ENCODE measurements around the gene DLGAP1.

Gene DLGAP1

DNA sequence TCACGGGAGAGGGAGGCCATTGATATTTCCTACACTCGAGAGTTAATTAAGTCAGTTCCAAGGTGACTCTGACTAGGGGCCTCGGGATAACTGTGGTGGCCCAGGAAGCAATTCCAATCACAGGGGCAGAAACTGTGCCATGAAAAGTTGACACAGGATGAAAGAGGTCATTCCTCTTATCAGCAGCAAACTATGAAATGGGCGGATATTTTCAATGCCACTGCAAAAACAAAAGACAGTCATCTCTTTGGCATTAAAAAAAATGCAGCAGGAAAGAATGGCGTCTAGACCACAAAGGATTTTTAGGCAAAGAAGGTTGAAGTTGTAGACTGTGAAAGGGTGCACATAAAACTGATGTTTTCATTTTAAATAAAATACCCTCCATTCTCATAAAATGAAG, 955.1 kb downstream of the DLGAP1 start (continued):
- TF ChIP-seq, protein P1, sequence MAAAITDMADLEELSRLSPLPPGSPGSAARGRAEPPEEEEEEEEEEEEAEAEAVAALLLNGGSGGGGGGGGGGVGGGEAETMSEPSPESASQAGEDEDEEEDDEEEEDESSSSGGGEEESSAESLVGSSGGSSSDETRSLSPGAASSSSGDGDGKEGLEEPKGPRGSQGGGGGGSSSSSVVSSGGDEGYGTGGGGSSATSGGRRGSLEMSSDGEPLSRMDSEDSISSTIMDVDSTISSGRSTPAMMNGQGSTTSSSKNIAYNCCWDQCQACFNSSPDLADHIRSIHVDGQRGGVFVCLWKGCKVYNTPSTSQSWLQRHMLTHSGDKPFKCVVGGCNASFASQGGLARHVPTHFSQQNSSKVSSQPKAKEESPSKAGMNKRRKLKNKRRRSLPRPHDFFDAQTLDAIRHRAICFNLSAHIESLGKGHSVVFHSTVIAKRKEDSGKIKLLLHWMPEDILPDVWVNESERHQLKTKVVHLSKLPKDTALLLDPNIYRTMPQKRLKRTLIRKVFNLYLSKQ (tag by site-specific recombination; IDR thresholded peaks at IDR 0.05; ENCODE audit: borderline replicate concordance) = no peak
- TF ChIP-seq ZNF114 (tag by site-specific recombination; IDR thresholded peaks at IDR 0.05) = no peak
- no peak for TF ChIP-seq ZNF146 (tag by site-specific recombination; IDR thresholded peaks at IDR 0.05)
- TF ChIP-seq ZNF549 (tag by site-specific recombination; IDR thresholded peaks at IDR 0.05) = no peak

DNA sequence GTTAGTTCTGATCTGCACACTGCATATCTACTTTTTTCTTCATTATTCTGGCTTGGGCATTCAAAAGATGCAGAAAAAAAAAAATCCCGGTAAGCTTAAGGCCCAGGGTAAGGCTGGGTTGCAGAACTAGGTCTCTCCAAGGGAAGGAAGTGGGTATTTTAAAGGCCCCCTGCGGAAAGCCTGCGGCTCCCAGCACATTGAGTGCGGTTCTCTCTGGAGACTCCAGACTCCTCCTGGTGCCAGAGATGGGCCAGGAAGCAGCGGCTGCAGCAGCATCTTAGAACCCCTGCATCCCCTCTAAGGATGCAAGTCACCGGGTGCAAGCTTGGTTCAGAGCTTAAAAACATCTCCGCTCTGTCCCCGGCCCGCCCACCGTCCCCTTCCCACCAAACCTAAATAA, 955.6 kb downstream of the DLGAP1 start:
- Histone ChIP-seq H3K27ac (ENCODE audit: extremely low read depth, low read depth, low read length) (0 out of 2 replicates have a peak overlapping the region, but pooled peaks have one; percentile 9), H3K9me3 (ENCODE audit: control insufficient read depth, insufficient read depth, low read depth, low read length) (no peaks in the 10 kb centered on the region), H3K36me3 (ENCODE audit: control insufficient read depth in 2 of 2, insufficient read depth in 1 of 2, low read length in 2 of 2) (no peaks in the 10 kb centered on the region), H3K4me3 (ENCODE audit: low read depth, low read length) (no peak overlapping the region), H3K4me1 (ENCODE audit: control insufficient read depth, insufficient read depth, low read length) (0 out of 2 replicates have a peak, but pooled peaks cover 3% of the 10 kb centered on the region)
- ChIA-PET CTCF (interaction anchor here (0.6 to 1.4 kb wide), 2 partner anchors 45 to 231 kb away, joined by 5 read pairs; no protein-coding TSS in a partner anchor), POLR2A (interaction anchor here (0.5 kb wide), 1 partner anchor 203 kb away, joined by 6 read pairs; no protein-coding TSS in a partner anchor)
- no peak for TF ChIP-seq ZNF768 (tag by site-specific recombination; IDR thresholded peaks at IDR 0.05)
- TF ChIP-seq ZNF626 (tag by site-specific recombination; IDR thresholded peaks at IDR 0.05) = no peak
- TF ChIP-seq, protein P2, sequence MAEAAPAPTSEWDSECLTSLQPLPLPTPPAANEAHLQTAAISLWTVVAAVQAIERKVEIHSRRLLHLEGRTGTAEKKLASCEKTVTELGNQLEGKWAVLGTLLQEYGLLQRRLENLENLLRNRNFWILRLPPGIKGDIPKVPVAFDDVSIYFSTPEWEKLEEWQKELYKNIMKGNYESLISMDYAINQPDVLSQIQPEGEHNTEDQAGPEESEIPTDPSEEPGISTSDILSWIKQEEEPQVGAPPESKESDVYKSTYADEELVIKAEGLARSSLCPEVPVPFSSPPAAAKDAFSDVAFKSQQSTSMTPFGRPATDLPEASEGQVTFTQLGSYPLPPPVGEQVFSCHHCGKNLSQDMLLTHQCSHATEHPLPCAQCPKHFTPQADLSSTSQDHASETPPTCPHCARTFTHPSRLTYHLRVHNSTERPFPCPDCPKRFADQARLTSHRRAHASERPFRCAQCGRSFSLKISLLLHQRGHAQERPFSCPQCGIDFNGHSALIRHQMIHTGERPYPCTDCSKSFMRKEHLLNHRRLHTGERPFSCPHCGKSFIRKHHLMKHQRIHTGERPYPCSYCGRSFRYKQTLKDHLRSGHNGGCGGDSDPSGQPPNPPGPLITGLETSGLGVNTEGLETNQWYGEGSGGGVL (tag by site-specific recombination; IDR thresholded peaks at IDR 0.05) = no peak
- no peak for TF ChIP-seq FEZF1 (tag by site-specific recombination; IDR thresholded peaks at IDR 0.05)
- no peak for TF ChIP-seq ZNF777 (tag by site-specific recombination; IDR thresholded peaks at IDR 0.05; ENCODE audit: borderline replicate concordance)
- TF ChIP-seq HOXD13 (CRISPR knock-in tag; IDR thresholded peaks at IDR 0.05; ENCODE audit: borderline replicate concordance) = no peak

DNA sequence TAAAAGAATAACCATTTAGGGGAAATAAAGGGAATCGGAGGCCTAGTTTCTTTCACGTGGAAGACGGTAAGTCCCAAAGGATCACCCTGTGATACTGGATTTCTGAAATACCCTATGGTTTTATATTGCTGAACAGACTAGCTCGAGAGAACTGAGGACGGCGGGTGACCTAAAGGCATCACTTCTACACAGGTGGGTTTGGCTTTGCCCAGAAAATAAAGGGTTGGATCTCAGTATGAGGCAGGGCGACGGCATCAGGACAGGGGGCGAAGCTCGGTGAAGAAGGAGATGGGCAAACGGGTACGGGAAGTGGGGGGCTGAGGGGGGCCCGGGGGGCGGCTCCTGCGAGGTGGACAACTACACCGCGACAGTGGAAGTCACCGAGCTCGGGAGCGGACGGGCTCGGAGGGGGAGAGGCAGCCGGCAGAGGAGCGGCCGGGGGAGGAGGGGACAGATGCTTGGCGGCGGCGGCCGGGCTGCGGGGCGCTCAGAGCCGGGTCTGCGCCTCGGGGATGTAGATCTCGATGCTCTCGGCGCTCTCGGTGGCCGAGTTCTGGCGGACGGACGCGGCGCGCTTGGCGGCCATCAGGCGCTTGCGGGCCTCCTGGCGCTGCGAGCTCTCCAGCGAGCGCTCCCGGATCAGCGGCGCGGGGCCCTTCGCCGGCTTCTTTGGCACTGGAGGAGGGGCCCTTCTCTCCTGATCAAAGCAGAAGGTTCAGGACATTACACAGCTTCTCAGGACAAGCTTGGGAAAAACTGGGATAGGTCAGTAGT, 956.2 kb downstream of the DLGAP1 start:
- TF ChIP-seq ZNF416 (tag by site-specific recombination; IDR thresholded peaks at IDR 0.05) (no peak), KLF10 (tag by site-specific recombination; IDR thresholded peaks at IDR 0.05) (no peak), MZF1 (tag by site-specific recombination; IDR thresholded peaks at IDR 0.05; ENCODE audit: borderline replicate concordance) (no peak), ZNF292 (tag by site-specific recombination; IDR thresholded peaks at IDR 0.05; ENCODE audit: borderline replicate concordance, low read depth) (no peak), ZNF548 (tag by site-specific recombination; IDR thresholded peaks at IDR 0.05) (no peak), ZNF830 (tag by site-specific recombination; IDR thresholded peaks at IDR 0.05; ENCODE audit: low read depth) (no peak), ZEB2 (tag by site-specific recombination; IDR thresholded peaks at IDR 0.05) (no peak), ZBTB1 (tag by site-specific recombination; IDR thresholded peaks at IDR 0.05) (no peak), HOXD13 (CRISPR knock-in tag; IDR thresholded peaks at IDR 0.05; ENCODE audit: borderline replicate concordance) (no peak), ZNF146 (tag by site-specific recombination; IDR thresholded peaks at IDR 0.05) (no peak), ZNF654 (tag by site-specific recombination; IDR thresholded peaks at IDR 0.05; ENCODE audit: low read depth) (no peak), BCL11B (tag by site-specific recombination; IDR thresholded peaks at IDR 0.05; ENCODE audit: low read depth) (no peak), ZNF555 (tag by site-specific recombination; conservative IDR thresholded peaks at IDR 0.05) (no peak), ZNF391 (tag by site-specific recombination; IDR thresholded peaks at IDR 0.05; ENCODE audit: borderline replicate concordance, low read depth) (no peak), ZNF600 (tag by site-specific recombination; IDR thresholded peaks at IDR 0.05) (no peak), ZNF341 (tag by site-specific recombination; IDR thresholded peaks at IDR 0.05; ENCODE audit: low read depth) (no peak), ZNF114 (tag by site-specific recombination; IDR thresholded peaks at IDR 0.05) (no peak)
- TF ChIP-seq, protein P3, sequence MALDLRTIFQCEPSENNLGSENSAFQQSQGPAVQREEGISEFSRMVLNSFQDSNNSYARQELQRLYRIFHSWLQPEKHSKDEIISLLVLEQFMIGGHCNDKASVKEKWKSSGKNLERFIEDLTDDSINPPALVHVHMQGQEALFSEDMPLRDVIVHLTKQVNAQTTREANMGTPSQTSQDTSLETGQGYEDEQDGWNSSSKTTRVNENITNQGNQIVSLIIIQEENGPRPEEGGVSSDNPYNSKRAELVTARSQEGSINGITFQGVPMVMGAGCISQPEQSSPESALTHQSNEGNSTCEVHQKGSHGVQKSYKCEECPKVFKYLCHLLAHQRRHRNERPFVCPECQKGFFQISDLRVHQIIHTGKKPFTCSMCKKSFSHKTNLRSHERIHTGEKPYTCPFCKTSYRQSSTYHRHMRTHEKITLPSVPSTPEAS (tag by site-specific recombination; IDR thresholded peaks at IDR 0.05) = no peak
- TF ChIP-seq, protein P2 (tag by site-specific recombination; IDR thresholded peaks at IDR 0.05) = no peak
- Histone ChIP-seq H3K36me3 (ENCODE audit: control insufficient read depth in 2 of 2, insufficient read depth in 1 of 2, low read length in 2 of 2) (no peaks in the 10 kb centered on the region), H3K4me3 (ENCODE audit: low read depth, low read length) (no peak overlapping the region), H3K9me3 (ENCODE audit: control insufficient read depth, insufficient read depth, low read depth, low read length) (no peaks in the 10 kb centered on the region), H3K4me1 (ENCODE audit: control insufficient read depth, insufficient read depth, low read length) (0 out of 2 replicates have a peak, but pooled peaks cover 3% of the 10 kb centered on the region), H3K27ac (ENCODE audit: extremely low read depth, low read depth, low read length) (no peak overlapping the region)
- POLR2A ChIA-PET = interaction anchor here (0.5 kb wide), 1 partner anchor 203 kb away, joined by 6 read pairs; no protein-coding TSS in a partner anchor
- CTCF ChIA-PET = interaction anchor here (0.9 kb wide), 1 partner anchor 91 kb away, joined by 3 read pairs; no protein-coding TSS in a partner anchor
